SIG-M5 (cell line): ENCODE measurements around the gene ZBED5.
"Not testable (repeated sequence)": the region's sequence is repeated elsewhere in the genome, so short reads cannot be mapped to it uniquely, and the experiment has no call there.

Source experiments
- DNase-seq: peaks from one replicate; lab custom pipeline; 2025; lab: John Stamatoyannopoulos, UW

Gene ZBED5

GRCh38 chr11:10838083-10838482, 19.8 kb downstream of the ZBED5 start:
- DNase-seq, result no peak

GRCh38 chr11:10836884-10837283, 21.0 kb downstream of the ZBED5 start:
- DNase-seq, result not testable (repeated sequence)

GRCh38 chr11:10829139-10829538, 28.7 kb downstream of the ZBED5 start:
- no peak for DNase-seq

GRCh38 chr11:10828402-10828801, 29.5 kb downstream of the ZBED5 start:
- no peak for DNase-seq

GRCh38 chr11:10824888-10825287, 33.0 kb downstream of the ZBED5 start:
- no peak for DNase-seq

GRCh38 chr11:10823152-10823579, 34.7 kb downstream of the ZBED5 start:
- DNase-seq, result no peak

- not testable (repeated sequence) for DNase-seq
Observed at GRCh38 chr11:10822491-10822890, 35.4 kb downstream of the ZBED5 start.

- no peak for DNase-seq
Observed at GRCh38 chr11:10818594-10818993, 39.3 kb downstream of the ZBED5 start.

- no peak for DNase-seq
Observed at GRCh38 chr11:10813945-10814344, 43.9 kb downstream of the ZBED5 start.

- no peak for DNase-seq
Observed at GRCh38 chr11:10809373-10810160, 48.3 kb downstream of the ZBED5 start.

- peak; percentile 90 for DNase-seq
Observed at GRCh38 chr11:10808553-10809372, 49.1 kb downstream of the ZBED5 start, which contains the start of gene EIF4G2. Gene EIF4G2 (minus strand): TSS chr11:10808926.

GRCh38 chr11:10808235-10808552, 49.7 kb downstream of the ZBED5 start:
- DNase-seq, result no peak

GRCh38 chr11:10807493-10808234, 50.2 kb downstream of the ZBED5 start:
- DNase-seq, result no peak

- no peak for DNase-seq
Observed at GRCh38 chr11:10806206-10806605, 51.6 kb downstream of the ZBED5 start.

GRCh38 chr11:10805741-10806140, 52.1 kb downstream of the ZBED5 start:
- DNase-seq, result no peak

- no peak for DNase-seq
Observed at GRCh38 chr11:10803676-10804075, 54.2 kb downstream of the ZBED5 start.
